Sigmoid colon (tissue), 4 donors: ENCODE data around the gene C1GALT1C1L.

Experiments
- CTCF ChIP-seq, 4 experiments: fragments of 450-650 bp in 3 of 4; fragments of 200-600 bp in 1 of 4; IDR thresholded peaks; one replicate each; pipeline ENCODE4 v1.5.1; 2016 to 2019; ENCODE audit warnings: antibody characterized with exemption in 4 of 4, mild to moderate bottlenecking in 3 of 4, moderate library complexity in 2 of 4
- POLR2A ChIP-seq, 2 donors: fragments of 450-650 bp; IDR thresholded peaks; one replicate each; pipeline ENCODE4 v1.6.1; 2016; ENCODE audit warnings: antibody characterized with exemption in 2 of 2, mild to moderate bottlenecking in 2 of 2, moderate library complexity in 2 of 2
- POLR2AphosphoS5 ChIP-seq, 4 donors: sonication (generic); formaldehyde crosslinking; IDR thresholded peaks; one replicate each; pipeline ENCODE4 v1.6.1; 2017; ENCODE audit warnings: antibody characterized with exemption in 4 of 4

- TF ChIP-seq POLR2A (IDR thresholded peaks at IDR 0.05) (no peak), POLR2AphosphoS5 (IDR thresholded peaks at IDR 0.05) (no peak), CTCF (IDR thresholded peaks at IDR 0.05) (no peak)
Measured at GRCh38 chr2:43717322-43717721, 41.1 kb upstream of the C1GALT1C1L start.
